HG02678 (cell line): Measurements from ENCODE around the gene SLC35G1.

ENCODE experiments used
- ATAC-seq: cut with Tn5 transposase; IDR thresholded peaks from one replicate; pipeline ENCODE4 v1.9.1; 2021; ENCODE audit warnings: mild to moderate bottlenecking, moderate library complexity; ENCODE audit not compliant: unreplicated experiment

Gene SLC35G1

GRCh38 chr10:93875032-93875358, 18.8 kb upstream of the SLC35G1 start:
- no peak for ATAC-seq

GRCh38 chr10:93876381-93876780, 17.4 kb upstream of the SLC35G1 start:
- ATAC-seq, result no peak

- no peak for ATAC-seq
Observed at GRCh38 chr10:93879273-93879672, 14.5 kb upstream of the SLC35G1 start.

GRCh38 chr10:93894516-93895378, 969 bp downstream of the SLC35G1 start:
- no peak for ATAC-seq

- no peak for ATAC-seq
Observed at GRCh38 chr10:93897070-93897780, 3.4 kb downstream of the SLC35G1 start.

- no peak for ATAC-seq
Observed at GRCh38 chr10:93899109-93899508, 5.3 kb downstream of the SLC35G1 start.

GRCh38 chr10:93903051-93903450, 9.3 kb downstream of the SLC35G1 start:
- no peak for ATAC-seq

- no peak for ATAC-seq
Observed at GRCh38 chr10:93904901-93905300, 11.1 kb downstream of the SLC35G1 start.

GRCh38 chr10:93907059-93907458, 13.3 kb downstream of the SLC35G1 start:
- no peak for ATAC-seq

GRCh38 chr10:93911866-93912265, 18.1 kb downstream of the SLC35G1 start:
- no peak for ATAC-seq

GRCh38 chr10:93912444-93912843, 18.7 kb downstream of the SLC35G1 start:
- no peak for ATAC-seq

- ATAC-seq, result no peak
Observed at GRCh38 chr10:93913706-93914105, 19.9 kb downstream of the SLC35G1 start.

- no peak for ATAC-seq
Observed at GRCh38 chr10:93915598-93915997, 21.8 kb downstream of the SLC35G1 start.

- no peak for ATAC-seq
Observed at GRCh38 chr10:93916257-93917063, 22.7 kb downstream of the SLC35G1 start.

- ATAC-seq, result no peak
Observed at GRCh38 chr10:93917064-93917391, 23.2 kb downstream of the SLC35G1 start.

- ATAC-seq, result no peak
Observed at GRCh38 chr10:93917821-93918220, 24.0 kb downstream of the SLC35G1 start.

GRCh38 chr10:93921338-93921737, 27.6 kb downstream of the SLC35G1 start:
- no peak for ATAC-seq

GRCh38 chr10:93926613-93927012, 32.8 kb downstream of the SLC35G1 start:
- no peak for ATAC-seq

- no peak for ATAC-seq
Observed at GRCh38 chr10:93938140-93938539, 44.4 kb downstream of the SLC35G1 start.

GRCh38 chr10:93940881-93941280, 47.1 kb downstream of the SLC35G1 start:
- ATAC-seq, result no peak

- no peak for ATAC-seq
Observed at GRCh38 chr10:93941606-93942005, 47.8 kb downstream of the SLC35G1 start.

GRCh38 chr10:93945819-93946218, 52.0 kb downstream of the SLC35G1 start:
- no peak for ATAC-seq
